Thoracic aorta (tissue), 2 donors: Measurements from ENCODE around the gene UGT1A6. TPM values are rescaled to one million over a fixed set of nuclear protein-coding genes. Genes with fewer than 3 reads are reported as not detected.

Experiments used
- ATAC-seq: fragments of 150-250 bp; one replicate; pipeline ENCODE4 v1.8.0; 2017; ENCODE audit warnings: low read depth; ENCODE audit not compliant: insufficient number of reproducible peaks, low FRiP score
- DNase-seq: peaks from one replicate; pipeline ENCODE4 v3.0.0-alpha.2; 2020; ENCODE audit warnings: low spot score
- H3K27ac ChIP-seq, 2 donors: fragments of 200-600 bp; sonication (generic); 1 replicate in 1 of 2; 2 replicates in 1 of 2; pipeline ENCODE4 v1.5.1; 2016; ENCODE audit warnings: mild to moderate bottlenecking in 2 of 2, moderate library complexity in 2 of 2
- H3K27me3 ChIP-seq: fragments of 200-600 bp; sonication (generic); replicated peaks from 2 replicates; pipeline ENCODE4 v1.6.0; 2016; ENCODE audit warnings: mild to moderate bottlenecking; ENCODE audit not compliant: insufficient read depth
- H3K36me3 ChIP-seq: fragments of 200-600 bp; sonication (generic); one replicate; pipeline ENCODE4 v1.5.1; 2016
- H3K4me1 ChIP-seq, 2 donors: fragments of 200-600 bp; sonication (generic); 1 replicate in 1 of 2; 2 replicates in 1 of 2; pipeline versions ENCODE4 v1.5.1 to v1.6.0; 2016; ENCODE audit warnings: low read depth in 2 of 2, mild to moderate bottlenecking in 1 of 2; ENCODE audit not compliant: control insufficient read depth in 1 of 2
- H3K4me3 ChIP-seq: fragments of 200-600 bp; sonication (generic); 2 replicates; pipeline ENCODE4 v1.5.1; 2016; ENCODE audit warnings: mild to moderate bottlenecking
- H3K9me3 ChIP-seq: fragments of 200-600 bp; sonication (generic); 2 replicates; pipeline ENCODE4 v1.5.1; 2016
- CTCF ChIP-seq: fragments of 200-600 bp; sonication (generic); IDR thresholded peaks from one replicate; pipeline ENCODE4 v1.5.1; 2019; ENCODE audit warnings: antibody characterized with exemption
- total RNA-seq, 2 donors: library from RNA; depleted of rRNA; stranded (reverse); fragments of >200 nt; gene quantifications; one replicate each; pipeline versions ENCODE4 v1.1.0 to v1.2.3, GENCODE V29; 2016

Gene UGT1A6
- total RNA-seq, 2 donors from 2014 or later = not detected

GRCh38 chr2:233772153-233772552 is 79.5 kb downstream of the UGT1A6 start:
- Histone ChIP-seq H3K27me3 (no peaks in the 10 kb centered on the region), H3K27ac (no peak overlapping the region), H3K4me1 (no peaks in the 10 kb centered on the region), H3K9me3 (peaks cover 4% of the 10 kb centered on the region), H3K36me3 (no peaks in the 10 kb centered on the region), H3K4me3 (no peak overlapping the region)
- DNase-seq (no peak), ATAC-seq (no peak)
- no peak for TF ChIP-seq CTCF

- no peak overlapping the region for H3K4me3 ChIP-seq
- H3K36me3 ChIP-seq = no peaks in the 10 kb centered on the region
- DNase-seq (no peak), ATAC-seq (no peak)
- H3K27me3 ChIP-seq = no peaks in the 10 kb centered on the region
- no peaks in the 10 kb centered on the region for H3K4me1 ChIP-seq
- peaks cover 4% of the 10 kb centered on the region for H3K9me3 ChIP-seq
- H3K27ac ChIP-seq = no peak overlapping the region
- TF ChIP-seq CTCF = no peak
These were observed 79.9 kb downstream of the UGT1A6 start for GRCh38 chr2:233772583-233772982.

GRCh38 chr2:233773854-233774253 is 81.2 kb downstream of the UGT1A6 start:
- ATAC-seq (no peak), DNase-seq (no peak)
- no peak overlapping the region for H3K27ac ChIP-seq
- H3K27me3 ChIP-seq = no peaks in the 10 kb centered on the region
- peaks cover 4% of the 10 kb centered on the region for H3K9me3 ChIP-seq
- no peak for TF ChIP-seq CTCF
- H3K36me3 ChIP-seq = no peaks in the 10 kb centered on the region
- H3K4me3 ChIP-seq = no peak overlapping the region
- H3K4me1 ChIP-seq = no peaks in the 10 kb centered on the region

GRCh38 chr2:233775414-233775813 is 82.7 kb downstream of the UGT1A6 start:
- Histone ChIP-seq H3K9me3 (peaks cover 4% of the 10 kb centered on the region), H3K27ac (no peak overlapping the region), H3K27me3 (no peaks in the 10 kb centered on the region), H3K36me3 (no peaks in the 10 kb centered on the region), H3K4me3 (no peak overlapping the region), H3K4me1 (no peaks in the 10 kb centered on the region)
- no peak for DNase-seq
- no peak for TF ChIP-seq CTCF
- ATAC-seq = no peak

- H3K9me3 ChIP-seq = peaks cover 4% of the 10 kb centered on the region
- H3K27me3 ChIP-seq = no peaks in the 10 kb centered on the region
- no peak for TF ChIP-seq CTCF
- no peaks in the 10 kb centered on the region for H3K36me3 ChIP-seq
- no peak within 1 kb of the TSS for H3K27ac ChIP-seq
- H3K4me3 ChIP-seq = no peak within 1 kb of the TSS
- no peak for ATAC-seq
- no peak for DNase-seq
- H3K4me1 ChIP-seq = no peaks in the 10 kb centered on the region
These were observed 85.3 kb downstream of the UGT1A6 start, which contains the start of gene MROH2A for GRCh38 chr2:233778030-233778429. Gene MROH2A (plus strand): TSS chr2:233778330. CDS start chr2:233779359, 1,029 bp downstream.
